HG02642 (cell line): Measurements from ENCODE around the gene YIPF5.

Experiments used
- ATAC-seq: cut with Tn5 transposase; IDR thresholded peaks from one replicate; pipeline ENCODE4 v1.9.1; 2021; ENCODE audit warnings: mild to moderate bottlenecking; ENCODE audit not compliant: unreplicated experiment, poor library complexity

Gene YIPF5

GRCh38 chr5:144170276-144171024 is at the start of gene YIPF5, which contains the start of gene KCTD16:
Gene YIPF5 (minus strand): TSS chr5:144170659. CDS start chr5:144169955, 704 bp downstream.
Gene KCTD16 (plus strand): TSS chr5:144170873.
- ATAC-seq = peak; percentile 100

GRCh38 chr5:144219869-144220268 is 49.4 kb upstream of the YIPF5 start:
- no peak for ATAC-seq

- ATAC-seq = no peak
These were observed 40.2 kb upstream of the YIPF5 start for GRCh38 chr5:144210655-144211054.

GRCh38 chr5:144209361-144209760 is 38.9 kb upstream of the YIPF5 start:
- ATAC-seq = no peak

- ATAC-seq = no peak
These were observed 37.5 kb upstream of the YIPF5 start for GRCh38 chr5:144207875-144208444.

GRCh38 chr5:144206141-144206540 is 35.7 kb upstream of the YIPF5 start:
- no peak for ATAC-seq

GRCh38 chr5:144205141-144205551 is 34.7 kb upstream of the YIPF5 start:
- no peak for ATAC-seq

- ATAC-seq = peak; percentile 83
These were observed 33.5 kb upstream of the YIPF5 start for GRCh38 chr5:144203750-144204596.

GRCh38 chr5:144202726-144203125 is 32.3 kb upstream of the YIPF5 start:
- no peak for ATAC-seq

- no peak for ATAC-seq
These were observed 31.6 kb upstream of the YIPF5 start for GRCh38 chr5:144202072-144202471.

GRCh38 chr5:144201588-144201987 is 31.1 kb upstream of the YIPF5 start:
- no peak for ATAC-seq

- no peak for ATAC-seq
These were observed 27.9 kb upstream of the YIPF5 start for GRCh38 chr5:144198386-144198785.

- no peak for ATAC-seq
These were observed 26.2 kb upstream of the YIPF5 start for GRCh38 chr5:144196612-144197011.

- ATAC-seq = no peak
These were observed 25.0 kb upstream of the YIPF5 start for GRCh38 chr5:144195448-144195847.

- ATAC-seq = no peak
These were observed 23.7 kb upstream of the YIPF5 start for GRCh38 chr5:144194144-144194543.

GRCh38 chr5:144192661-144193060 is 22.2 kb upstream of the YIPF5 start:
- no peak for ATAC-seq

- ATAC-seq = peak; percentile 94
These were observed 21.5 kb upstream of the YIPF5 start for GRCh38 chr5:144191998-144192397.

GRCh38 chr5:144191531-144191930 is 21.1 kb upstream of the YIPF5 start:
- ATAC-seq = no peak

GRCh38 chr5:144189800-144190429 is 19.5 kb upstream of the YIPF5 start:
- no peak for ATAC-seq

GRCh38 chr5:144187699-144188294 is 17.3 kb upstream of the YIPF5 start:
- peak; percentile 80 for ATAC-seq
